Measurements from ENCODE around the gene RPL31.
"Not testable (repeated sequence)": the region's sequence is repeated elsewhere in the genome, so short reads cannot be mapped to it uniquely, and the experiment has no call there.

The RPL31 gene

DNA sequence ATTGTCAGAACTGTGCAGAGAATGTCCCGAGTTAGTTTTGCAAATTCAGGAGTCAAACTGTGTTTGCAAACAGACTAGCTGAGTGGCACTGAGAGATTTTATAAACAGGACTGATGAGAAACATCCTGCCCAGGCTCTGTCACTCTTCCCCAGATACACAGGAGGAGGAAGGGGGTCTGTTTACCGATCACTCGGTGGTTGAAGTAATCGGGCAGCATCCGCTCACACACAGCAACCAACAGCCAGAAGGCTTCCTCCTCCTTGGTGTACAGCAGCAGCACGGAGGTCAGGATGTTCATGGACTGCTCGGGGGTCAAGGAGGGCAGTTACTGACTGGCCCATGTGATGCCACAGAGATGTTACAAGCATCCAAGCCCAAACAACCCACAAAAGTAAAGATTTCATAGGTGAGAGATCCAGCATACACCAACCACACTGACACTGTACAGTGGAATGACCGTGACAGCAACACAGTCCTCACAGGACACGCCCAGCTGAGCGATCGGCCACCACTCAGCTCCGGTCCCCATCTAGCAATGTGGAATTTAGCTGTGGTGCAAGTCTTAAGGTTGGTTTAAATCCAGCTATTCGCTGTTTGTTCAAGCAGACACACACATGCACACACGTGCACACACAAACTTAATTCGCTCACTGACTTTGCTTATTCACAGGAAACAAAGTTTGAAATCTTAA is 30.1 kb downstream of the RPL31 start:
- FAIRE-seq = no peak

DNA sequence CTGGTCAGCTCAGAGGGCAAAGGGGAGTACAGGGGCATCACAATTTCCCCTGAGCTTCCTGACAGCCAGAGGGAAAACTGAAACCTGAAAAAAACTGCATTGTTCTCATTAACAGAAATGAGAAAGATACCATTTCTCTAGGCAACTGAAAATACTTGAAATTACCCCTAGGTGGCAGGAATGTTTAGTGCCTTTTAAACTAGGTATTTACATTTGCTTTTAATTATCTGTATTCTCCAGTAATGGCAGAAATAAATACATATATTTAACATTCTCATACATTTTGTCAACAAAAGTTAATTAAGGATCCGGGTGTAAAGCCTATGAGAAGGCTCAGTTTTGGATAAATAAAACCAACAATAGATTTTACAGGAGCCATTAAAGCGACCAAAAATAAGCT is 34.5 kb downstream of the RPL31 start:
- peak; percentile 88 for FAIRE-seq

DNA sequence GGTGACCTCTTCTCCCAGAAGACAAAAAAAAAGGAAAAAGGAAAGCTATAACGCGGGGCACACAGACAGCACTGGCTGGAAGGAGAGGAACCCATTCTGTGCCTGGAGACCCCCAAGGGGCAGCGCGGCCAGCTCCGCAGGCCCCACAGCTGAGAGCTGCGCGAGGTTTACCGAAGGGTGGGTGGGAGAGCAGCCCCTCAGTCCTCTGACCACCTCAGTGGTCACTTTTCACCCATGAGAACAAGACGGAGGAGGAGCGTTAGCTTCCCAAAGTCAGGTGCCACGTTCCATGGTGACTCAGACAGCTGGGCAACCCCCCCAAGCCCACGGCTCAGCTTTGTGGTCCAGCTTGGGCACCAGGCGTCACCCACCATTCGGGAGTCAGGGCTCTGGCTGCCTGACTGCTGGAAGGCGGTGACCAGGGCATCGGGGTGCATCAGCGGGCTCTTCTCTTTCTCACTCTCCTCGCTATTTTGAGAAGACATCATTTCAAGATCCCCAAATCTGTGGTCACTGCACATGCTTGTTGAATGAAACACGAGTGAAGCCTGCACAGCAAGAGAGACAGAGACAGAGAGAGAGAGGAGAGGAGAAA is 35.2 kb downstream of the RPL31 start:
- FAIRE-seq = no peak

DNA sequence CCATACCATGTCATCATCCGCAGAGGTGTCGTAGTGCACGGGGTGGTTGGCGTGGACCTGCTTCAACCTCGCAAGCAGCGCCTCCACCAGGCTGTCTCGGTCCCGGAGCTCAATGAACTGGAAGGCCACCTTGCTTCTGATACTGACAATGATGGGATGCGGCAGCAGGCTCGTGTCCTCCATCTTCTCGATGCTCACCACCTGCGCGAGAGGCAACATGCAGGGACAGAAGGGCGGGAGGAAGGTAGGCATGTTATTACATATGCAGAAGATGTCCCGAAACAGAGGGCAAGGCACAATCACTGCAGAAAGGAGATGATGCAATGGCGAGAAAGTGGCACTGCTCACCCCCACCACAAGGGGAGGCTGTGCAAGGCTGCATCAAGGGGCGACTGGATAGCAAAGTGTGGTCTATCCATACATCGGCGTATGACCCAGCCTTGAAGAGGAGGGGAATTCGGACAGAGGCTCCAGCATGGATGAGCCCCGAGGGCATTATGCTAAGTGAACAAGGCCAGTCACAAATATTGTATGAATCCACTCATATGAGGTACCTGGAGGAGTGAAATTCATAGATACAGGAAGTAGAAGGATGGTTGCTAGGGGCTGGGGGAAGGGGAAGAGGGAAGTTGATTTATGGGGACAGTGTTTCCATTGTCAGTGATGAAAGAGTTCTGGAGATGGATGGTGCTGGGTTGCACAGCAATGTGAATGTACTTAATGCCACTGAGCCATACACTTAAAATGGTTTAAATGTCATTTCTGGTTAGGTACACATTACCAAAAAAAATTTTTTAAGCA is 36.6 kb downstream of the RPL31 start:
- no peak for FAIRE-seq

DNA sequence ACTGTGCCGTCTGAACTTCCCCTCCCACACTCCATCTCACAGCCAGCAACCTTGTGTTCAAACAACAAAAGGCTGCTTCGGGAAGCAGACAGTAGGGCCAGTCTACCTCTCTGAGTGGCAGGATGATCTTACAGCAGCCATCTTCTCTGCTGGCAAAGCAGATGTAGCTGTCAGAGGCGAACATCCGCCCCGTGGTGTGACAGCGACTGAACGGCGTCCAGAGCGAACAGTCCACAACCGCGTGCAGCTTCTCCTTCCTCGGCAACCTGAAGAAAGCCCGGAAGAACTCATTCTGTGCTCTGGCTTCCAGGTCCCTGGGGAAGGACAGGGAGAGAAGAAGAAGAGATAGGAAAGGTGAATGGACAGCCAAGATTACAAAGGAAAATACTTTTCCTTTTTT is 38.0 kb downstream of the RPL31 start:
- no peak for FAIRE-seq

DNA sequence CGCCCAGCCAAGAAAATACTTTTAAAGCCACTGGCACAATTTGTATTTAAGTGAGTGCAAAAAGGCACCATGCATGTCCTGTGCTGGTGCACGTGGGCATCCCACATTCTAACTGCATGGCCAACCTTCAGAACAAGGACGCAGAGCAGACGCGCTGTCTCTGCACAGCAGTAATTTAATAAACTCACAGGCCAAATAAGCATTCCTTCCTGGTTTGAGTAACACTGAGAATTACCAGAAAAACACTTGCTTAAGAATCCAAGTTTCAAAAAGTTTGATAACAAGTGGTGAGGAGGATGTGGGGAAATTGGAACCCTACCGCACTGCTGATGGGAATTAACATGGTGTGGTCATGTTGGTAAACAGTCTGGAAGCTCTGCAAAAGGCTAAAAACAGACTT is 38.7 kb downstream of the RPL31 start:
- no peak for FAIRE-seq

DNA sequence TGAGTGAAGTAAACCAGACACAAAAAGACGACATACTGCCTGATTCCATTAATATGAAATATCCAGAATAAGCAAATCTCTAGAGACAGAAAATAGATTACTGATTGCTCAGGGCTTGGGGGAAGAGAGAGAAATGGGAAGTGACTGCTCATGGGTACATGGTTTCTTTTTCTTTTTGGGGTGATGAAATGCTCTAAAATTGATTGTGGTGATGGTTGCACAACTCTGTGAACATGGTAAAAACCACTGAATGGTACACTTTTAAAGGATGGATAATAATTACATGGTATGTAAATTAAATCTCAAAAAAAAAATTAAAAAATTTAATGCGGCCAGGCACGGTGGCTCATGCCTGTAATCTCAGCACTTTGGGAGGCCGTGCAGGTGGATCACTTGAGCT is 39.3 kb downstream of the RPL31 start:
- no peak for FAIRE-seq

DNA sequence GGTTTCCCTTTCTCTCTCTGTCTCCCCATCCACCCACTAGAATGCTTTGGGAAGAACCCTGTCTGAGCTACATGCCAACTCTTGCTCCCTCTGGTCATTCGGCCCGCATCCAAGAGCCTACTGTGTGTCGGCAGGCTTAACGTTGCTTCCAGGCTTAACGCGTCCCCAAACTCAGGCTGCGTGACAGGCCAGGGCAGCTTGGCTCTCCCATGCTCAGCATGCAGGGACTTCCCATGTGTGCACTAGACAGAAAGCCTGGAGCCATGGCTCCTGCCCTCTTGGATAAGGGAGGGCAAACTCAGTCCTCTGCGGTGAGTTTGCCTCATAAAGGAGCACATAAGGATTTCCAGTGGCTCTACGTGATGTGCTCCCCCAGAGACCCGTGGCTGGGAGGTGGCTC is 43.2 kb downstream of the RPL31 start:
- no peak for FAIRE-seq

DNA sequence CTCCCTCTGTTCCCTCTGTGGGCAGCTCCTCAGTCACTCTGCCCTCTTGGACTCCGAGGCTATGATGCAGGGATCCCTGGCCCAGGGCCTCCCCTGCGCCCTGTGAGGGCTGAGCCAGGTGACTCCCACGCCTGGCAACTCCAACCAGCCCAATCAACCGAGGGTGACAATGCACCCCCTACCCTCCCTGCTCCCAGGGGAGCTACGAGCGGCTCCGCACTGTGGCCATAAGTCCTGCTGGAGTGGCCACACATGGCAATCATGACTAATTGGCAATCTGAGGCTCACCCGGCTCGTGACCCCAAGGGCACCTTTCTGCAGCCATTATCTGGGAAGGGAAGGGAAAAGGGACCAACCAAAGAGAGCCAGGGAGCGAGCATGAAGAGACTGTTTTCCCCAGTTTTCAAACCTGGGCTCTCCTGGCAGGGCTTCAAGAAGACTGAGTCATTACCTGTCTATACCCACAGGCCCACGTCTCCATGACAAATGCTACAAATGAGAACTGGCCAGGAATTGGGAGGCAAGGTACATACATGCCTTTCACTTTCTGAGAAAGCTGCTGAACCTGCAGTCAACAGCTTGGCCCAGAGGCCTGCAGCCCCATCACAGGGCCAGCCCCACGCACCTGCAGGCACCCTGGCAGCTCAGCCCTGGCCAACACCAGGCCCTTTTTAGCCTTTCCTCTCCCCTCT is 45.1 kb downstream of the RPL31 start:
- FAIRE-seq = no peak

DNA sequence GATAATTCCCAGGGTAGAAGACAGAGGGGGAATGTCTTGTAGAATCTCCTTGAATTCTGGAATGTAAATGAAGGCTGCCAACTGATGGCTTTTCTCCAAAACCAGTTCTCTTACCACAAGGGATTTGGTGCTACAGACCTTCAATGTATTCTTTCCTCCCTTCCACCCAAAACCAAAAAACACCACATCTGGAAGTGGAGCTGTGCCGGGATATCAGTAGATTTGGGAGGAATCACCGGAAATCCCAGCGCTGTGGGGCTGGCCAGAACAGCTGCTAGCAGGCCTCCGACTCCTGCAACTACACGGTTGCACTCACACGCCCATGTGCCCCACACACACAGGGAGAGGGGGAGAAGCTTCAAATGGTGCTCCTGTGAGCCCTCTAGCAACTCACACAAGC is 45.7 kb downstream of the RPL31 start:
- FAIRE-seq = no peak

DNA sequence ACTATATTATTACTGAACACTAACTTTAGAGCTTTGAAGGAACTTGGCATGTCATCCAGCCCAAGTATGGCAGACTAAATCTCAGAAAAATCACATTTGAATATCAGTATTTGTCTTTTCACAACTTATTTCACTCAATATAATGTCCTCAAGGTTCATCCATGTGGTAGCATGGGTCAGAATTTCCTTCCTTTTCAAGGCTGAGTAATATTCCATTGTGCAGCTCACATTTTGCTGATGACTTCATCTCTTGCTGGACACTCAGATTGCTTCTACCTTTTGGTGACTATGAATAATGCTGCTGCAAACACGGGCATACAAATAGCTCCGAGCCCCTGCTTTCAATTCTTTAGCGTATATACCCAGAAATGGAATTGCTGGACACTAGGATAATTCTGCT is 46.7 kb downstream of the RPL31 start:
- no peak for FAIRE-seq

DNA sequence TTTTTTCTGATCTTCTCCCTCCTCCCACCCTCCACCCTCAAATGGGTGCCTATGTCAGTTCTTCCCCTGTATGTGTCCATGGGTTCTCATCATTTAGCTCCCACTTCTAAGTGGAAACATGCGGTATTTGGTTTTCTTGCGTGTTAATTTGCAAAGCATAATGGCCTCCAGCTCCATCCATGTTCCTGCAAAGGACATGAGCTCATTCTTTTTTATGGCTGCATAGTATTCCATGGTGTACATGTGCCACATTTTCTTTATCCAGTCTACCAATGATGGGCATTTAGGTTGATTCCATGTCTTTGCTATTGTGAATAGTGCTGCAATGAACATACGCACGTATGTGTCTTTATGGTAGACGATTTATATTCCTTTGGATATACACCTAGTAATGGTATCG is 48.8 kb downstream of the RPL31 start:
- FAIRE-seq = not testable (repeated sequence)

DNA sequence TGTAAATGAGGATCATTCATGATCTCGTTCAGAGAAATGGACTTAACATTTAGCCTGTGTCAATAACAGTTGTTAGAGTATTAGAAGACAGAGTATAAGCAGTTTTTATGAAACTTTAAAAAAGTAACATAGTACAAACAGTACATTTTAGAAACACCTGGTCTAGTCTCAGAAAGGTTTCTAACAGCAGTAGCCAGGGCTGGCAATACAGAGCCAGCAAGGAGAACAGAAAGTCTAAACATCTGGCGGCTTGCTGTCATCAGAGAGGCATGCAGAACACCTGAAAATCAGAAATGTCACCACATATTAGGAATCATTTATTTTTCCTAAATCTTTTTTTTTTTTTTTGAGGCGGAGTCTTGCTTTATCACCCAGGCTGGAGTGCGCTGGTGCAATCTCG is 50.1 kb downstream of the RPL31 start:
- FAIRE-seq = no peak

DNA sequence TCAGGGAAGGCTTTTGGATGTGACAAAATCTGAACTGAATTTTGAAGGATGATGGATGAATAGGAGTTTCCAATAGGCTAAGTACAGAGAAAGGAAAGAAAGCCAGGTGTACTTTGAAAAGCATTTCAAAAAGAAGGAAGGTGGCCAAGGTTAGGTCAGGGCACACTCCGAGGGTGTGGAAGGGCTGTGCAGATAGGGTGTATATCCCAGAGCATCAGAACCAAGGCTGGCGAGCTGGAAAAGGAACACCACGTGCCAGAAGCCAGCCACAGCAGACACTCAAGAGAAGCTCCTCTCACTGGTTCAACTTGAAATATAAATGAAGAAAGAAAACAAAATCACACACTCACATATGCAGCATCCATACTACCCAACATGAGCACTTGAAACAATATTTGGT is 51.0 kb downstream of the RPL31 start:
- FAIRE-seq = no peak
